Ishikawa (cell line): ENCODE measurements around the gene MAST2.

ENCODE experiments used
- CEBPB ChIP-seq: IDR thresholded peaks from 2 replicates; pipeline ENCODE4 v1.6.1; 2012
- CREB1 ChIP-seq: IDR thresholded peaks from 2 replicates; pipeline ENCODE4 v1.6.1; 2012; ENCODE audit warnings: low read depth
- EGR1 ChIP-seq: IDR thresholded peaks from 2 replicates; pipeline ENCODE4 v1.6.1; 2012
- EP300 ChIP-seq: IDR thresholded peaks from 2 replicates; pipeline ENCODE4 v1.6.1; 2012; ENCODE audit warnings: borderline replicate concordance
- FOXM1 ChIP-seq: IDR thresholded peaks from 2 replicates; pipeline ENCODE4 v1.6.1; 2012; ENCODE audit warnings: low read depth, borderline replicate concordance
- MAX ChIP-seq: IDR thresholded peaks from 2 replicates; pipeline ENCODE4 v1.6.1; 2012
- NFIC ChIP-seq: IDR thresholded peaks from 2 replicates; pipeline ENCODE4 v1.6.1; 2012
- RAD21 ChIP-seq: IDR thresholded peaks from 2 replicates; pipeline ENCODE4 v1.6.1; 2012; ENCODE audit warnings: low read depth
- REST ChIP-seq: IDR thresholded peaks from 2 replicates; pipeline ENCODE4 v1.6.1; 2012; ENCODE audit warnings: low read depth, mild to moderate bottlenecking
- TAF1 ChIP-seq: IDR thresholded peaks from 2 replicates; pipeline ENCODE4 v1.6.1; 2012; ENCODE audit warnings: low read depth, mild to moderate bottlenecking
- TCF12 ChIP-seq: IDR thresholded peaks from 2 replicates; pipeline ENCODE4 v1.6.1; 2012; ENCODE audit warnings: low read depth
- TEAD4 ChIP-seq: IDR thresholded peaks from 2 replicates; pipeline ENCODE4 v1.6.1; 2012
- USF1 ChIP-seq: IDR thresholded peaks from 2 replicates; pipeline ENCODE4 v1.6.1; 2012
- YY1 ChIP-seq: IDR thresholded peaks from 2 replicates; pipeline ENCODE4 v1.6.1; 2012; ENCODE audit warnings: low read depth
- ZBTB7A ChIP-seq: IDR thresholded peaks from 2 replicates; pipeline ENCODE4 v1.6.1; 2012; ENCODE audit warnings: low read depth

The MAST2 gene

DNA sequence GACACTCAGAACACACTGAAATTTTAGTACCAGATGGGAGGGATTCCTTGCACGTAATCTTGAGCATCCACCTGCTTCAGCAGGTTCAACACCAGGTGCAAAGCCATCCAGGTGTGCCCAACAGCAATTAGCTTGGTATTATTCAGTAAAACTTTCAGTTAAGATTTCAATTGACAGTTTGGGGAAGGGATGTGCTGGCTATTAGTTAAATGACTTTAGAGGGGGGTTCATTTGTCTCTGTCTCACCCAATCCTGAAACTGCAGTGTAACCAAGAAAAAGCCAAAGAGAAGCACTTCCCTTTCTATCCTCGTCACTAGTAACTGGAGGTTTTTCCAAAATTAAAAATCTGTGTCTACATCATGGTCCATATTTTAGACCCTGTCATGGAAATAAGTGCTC, 238.1 kb downstream of the MAST2 start:
- no peak for TF ChIP-seq YY1
- TF ChIP-seq TAF1: no peak
- no peak for TF ChIP-seq EP300
- no peak for TF ChIP-seq ZBTB7A
- no peak for TF ChIP-seq CEBPB
- TF ChIP-seq FOXM1: no peak
- TF ChIP-seq CREB1: no peak
- no peak for TF ChIP-seq TEAD4

GRCh38 chr1:46041974-46042373, 238.6 kb downstream of the MAST2 start:
- TF ChIP-seq CEBPB (no peak), RAD21 (no peak), TAF1 (no peak), NFIC (no peak), ZBTB7A (no peak), TEAD4 (no peak), MAX (no peak), EP300 (no peak)

DNA sequence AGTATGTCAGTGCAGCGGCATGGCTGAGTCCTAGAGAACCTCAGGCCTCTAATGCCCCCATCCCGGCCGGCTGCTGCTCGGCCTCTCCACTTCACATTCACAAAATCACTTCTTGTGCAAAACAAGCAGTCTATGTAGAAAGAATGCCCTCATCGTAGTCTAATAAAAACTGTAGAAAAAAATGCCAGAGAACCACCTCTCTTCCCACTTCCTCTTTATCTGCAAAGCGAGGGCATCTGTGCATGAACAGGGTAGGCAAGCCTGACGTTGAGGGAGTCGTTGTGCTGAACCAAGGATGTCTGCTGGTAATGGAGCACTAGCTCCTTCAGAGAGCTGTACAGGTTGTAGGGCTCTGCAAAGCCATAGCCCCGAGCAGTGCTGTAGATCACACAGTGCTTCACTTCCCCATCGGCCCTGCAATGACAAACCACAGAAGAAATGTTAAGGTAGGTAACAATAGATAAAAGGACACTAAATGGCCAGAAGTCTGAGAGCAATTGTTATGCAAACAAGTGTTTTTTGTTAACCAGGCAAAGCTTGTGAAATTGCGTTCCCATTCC, 240.1 kb downstream of the MAST2 start:
- TF ChIP-seq EGR1: no peak
- no peak for TF ChIP-seq CREB1
- TF ChIP-seq TCF12: no peak
- no peak for TF ChIP-seq REST
- TF ChIP-seq EP300: no peak
- no peak for TF ChIP-seq USF1
- TF ChIP-seq CEBPB: no peak
- no peak for TF ChIP-seq MAX
- no peak for TF ChIP-seq FOXM1
- TF ChIP-seq NFIC: no peak
- TF ChIP-seq RAD21: no peak
- TF ChIP-seq TAF1: no peak
- TF ChIP-seq ZBTB7A: no peak
- TF ChIP-seq TEAD4: no peak
- TF ChIP-seq YY1: no peak

DNA sequence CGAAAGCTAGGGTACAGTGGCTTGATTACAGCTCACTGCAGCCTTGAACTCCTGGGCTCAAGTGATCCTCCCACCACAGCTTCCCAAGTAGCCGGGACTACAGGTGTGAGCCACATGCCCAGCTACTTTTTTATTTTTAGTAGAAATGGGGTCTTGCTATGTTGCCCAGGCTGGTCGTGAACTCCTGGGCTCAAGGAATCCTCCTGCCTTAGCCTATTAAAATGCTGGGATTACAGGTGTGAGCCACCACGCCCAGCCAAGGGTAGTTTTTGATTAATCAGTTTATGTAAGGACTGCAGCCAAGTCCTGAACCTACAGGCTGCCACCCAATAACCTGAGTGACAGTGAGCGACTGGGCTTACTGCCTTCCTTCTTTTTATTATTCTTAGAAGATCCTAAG, 240.7 kb downstream of the MAST2 start:
- no peak for TF ChIP-seq ZBTB7A
- TF ChIP-seq EGR1: no peak
- TF ChIP-seq YY1: no peak
- TF ChIP-seq TEAD4: no peak
- no peak for TF ChIP-seq CEBPB
- TF ChIP-seq EP300: no peak
- no peak for TF ChIP-seq MAX
- no peak for TF ChIP-seq FOXM1
- TF ChIP-seq TAF1: no peak
- no peak for TF ChIP-seq NFIC
- no peak for TF ChIP-seq REST
- TF ChIP-seq USF1: no peak
- no peak for TF ChIP-seq TCF12
- no peak for TF ChIP-seq CREB1
- no peak for TF ChIP-seq RAD21

DNA sequence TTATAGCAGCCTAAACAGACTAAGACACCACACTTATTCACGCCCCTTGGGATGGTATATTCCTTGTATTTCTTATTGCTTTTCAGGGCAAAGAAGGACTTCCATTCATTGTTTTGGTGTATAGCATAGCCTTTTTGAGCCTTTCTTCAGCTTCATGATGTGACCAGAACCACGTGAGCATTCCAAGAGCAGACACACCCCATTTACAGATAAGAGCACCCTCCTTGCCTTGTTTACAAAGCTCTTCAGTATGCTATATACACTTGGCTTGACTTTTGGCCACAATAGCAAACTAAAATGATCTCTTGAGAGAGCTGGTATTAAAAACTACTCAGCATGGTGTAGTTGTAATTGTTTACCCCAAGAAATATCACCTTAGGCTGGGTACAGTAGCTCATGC, 250.3 kb downstream of the MAST2 start:
- TF ChIP-seq MAX (no peak), TEAD4 (no peak), TAF1 (no peak), FOXM1 (no peak), EP300 (no peak), ZBTB7A (no peak), RAD21 (no peak), NFIC (no peak), USF1 (no peak), TCF12 (no peak), REST (no peak), CEBPB (no peak), CREB1 (no peak), EGR1 (no peak), YY1 (no peak)
